Right lobe of liver (tissue), 6 donors: ENCODE data around the gene SNED1. TPM values are rescaled to one million over a fixed set of nuclear protein-coding genes. Genes with fewer than 3 reads are reported as not detected.

ENCODE experiments used
- ATAC-seq, 4 donors: fragments of 200-7000 bp; cut with Tn5 transposase; one replicate each; pipeline ENCODE4 v1.9.1; 2020; ENCODE audit warnings: mild to moderate bottlenecking in 4 of 4, moderate library complexity in 4 of 4
- DNase-seq, 3 donors: peaks; one replicate each; pipeline ENCODE4 v3.0.0-alpha.2; 2020
- H3K27ac ChIP-seq, 3 donors: fragments of 200-600 bp; one replicate each; pipeline ENCODE4 v1.8.0; 2022
- H3K27me3 ChIP-seq, 2 donors: fragments of 200-600 bp; one replicate each; pipeline ENCODE4 v1.8.0; 2022
- H3K36me3 ChIP-seq, 4 donors: fragments of 200-600 bp; sonication (generic) in 1 of 4; one replicate each; pipeline versions ENCODE4 v1.5.1 to v1.8.0; 2017 to 2022; ENCODE audit warnings: control low read depth in 1 of 4
- H3K4me1 ChIP-seq, 4 donors: fragments of 200-600 bp; sonication (generic) in 1 of 4; one replicate each; pipeline versions ENCODE4 v1.5.1 to v1.8.0; 2017 to 2022; ENCODE audit warnings: control low read depth in 1 of 4
- H3K4me3 ChIP-seq, 3 donors: fragments of 200-600 bp; one replicate each; pipeline ENCODE4 v1.8.0; 2022
- H3K9me3 ChIP-seq, 4 donors: fragments of 200-600 bp; sonication (generic) in 1 of 4; one replicate each; pipeline versions ENCODE4 v1.5.1 to v1.8.0; 2017 to 2022; ENCODE audit warnings: control low read depth in 1 of 4
- CTCF ChIP-seq, 4 donors: fragments of 200-600 bp in 3 of 4; fragments of 450-650 bp in 1 of 4; IDR thresholded peaks; one replicate each; pipeline versions ENCODE4 v1.5.1 to v1.8.0; 2016 to 2022; ENCODE audit warnings: antibody characterized with exemption in 4 of 4, mild to moderate bottlenecking in 2 of 4
- POLR2A ChIP-seq: fragments of 450-650 bp; IDR thresholded peaks from one replicate; pipeline ENCODE4 v1.6.1; 2017; ENCODE audit warnings: antibody characterized with exemption, mild to moderate bottlenecking
- WGBS: methylation state at CpG from one replicate; pipeline ENCODE4 v1.1.6; 2018; ENCODE audit warnings: low coverage, low lambda C conversion rate; ENCODE audit not compliant: insufficient coverage; ENCODE audit errors: missing lambda C conversion rate; 5-methylcytosine and 5-hydroxymethylcytosine counted together
- intact Hi-C, 2 donors: fragments of 100-400 bp; cut with DNase I; formaldehyde crosslinking; loops; one replicate each; pipeline versions ENCODE4 v1.11.2 to v1.14.1; 2022
- total RNA-seq, 6 experiments: library from RNA; depleted of rRNA in 2 of 6; stranded (reverse); fragments of >200 nt in 2 of 6; fragmentation: NEBNext Ultra II Directional in 3 of 6; extraction: Animal tissue kit (Norgen Biotek cat#: 25700) in 3 of 6; gene quantifications; one replicate each; pipeline versions ENCODE4 v1.1.0 to v1.2.4, GENCODE V29; 2016 to 2023
- donor health status: DM: no; HTN: yes; CAD: no.
- donor health status: DM: no; HTN: no; CAD: no.
- donor health status: DM: no; HTN: no; CAD: no.
- donor health status: DM: no; HTN: yes; CAD: no.
- donor health status: DM: no; HTN: yes; CAD: no.

SNED1 gene
- total RNA-seq, 6 experiments from 2014 or later, result 7.4 to 27.8 (median 13.2) TPM

- Histone ChIP-seq H3K36me3 (no peaks in the 10 kb centered on the region), H3K9me3 (no peaks in the 10 kb centered on the region), H3K27ac (no peak overlapping the region), H3K4me1 (peaks cover 0 to 4% (median 0%) of the 10 kb centered on the region in 4 donors), H3K4me3 (no peak overlapping the region), H3K27me3 (no peaks in the 10 kb centered on the region)
- TF ChIP-seq POLR2A, result no peak
- no peak for TF ChIP-seq CTCF (IDR thresholded peaks at IDR 0.05)
- ATAC-seq (peak; percentile 80 to 90 (median 84)), DNase-seq (peak in 2 of 3 donors; percentile 50 to 74)
- whole genome bisulfite sequencing, result 36% methylated on average over 9 of the region's 9 CpGs
- intact Hi-C loops, result no loop called here
Measured at GRCh38 chr2:241135737-241136136, 137.3 kb downstream of the SNED1 start.

GRCh38 chr2:241136191-241136590 lies 137.8 kb downstream of the SNED1 start:
- no peaks in the 10 kb centered on the region for H3K36me3 ChIP-seq
- 79% methylated on average over 5 of the region's 8 CpGs for WGBS
- TF ChIP-seq CTCF (IDR thresholded peaks at IDR 0.05), result no peak
- no peak for TF ChIP-seq POLR2A
- H3K27me3 ChIP-seq, result no peaks in the 10 kb centered on the region
- intact Hi-C loops, result no loop called here
- DNase-seq, result no peak
- no peak for ATAC-seq
- H3K9me3 ChIP-seq, result no peaks in the 10 kb centered on the region
- no peak overlapping the region for H3K4me3 ChIP-seq
- H3K27ac ChIP-seq, result no peak overlapping the region
- peaks cover 0 to 4% (median 0%) of the 10 kb centered on the region in 4 donors for H3K4me1 ChIP-seq

GRCh38 chr2:241136661-241137260 lies 138.3 kb downstream of the SNED1 start:
- no peak for DNase-seq
- TF ChIP-seq CTCF (IDR thresholded peaks at IDR 0.05) (no peak), POLR2A (no peak)

DNA sequence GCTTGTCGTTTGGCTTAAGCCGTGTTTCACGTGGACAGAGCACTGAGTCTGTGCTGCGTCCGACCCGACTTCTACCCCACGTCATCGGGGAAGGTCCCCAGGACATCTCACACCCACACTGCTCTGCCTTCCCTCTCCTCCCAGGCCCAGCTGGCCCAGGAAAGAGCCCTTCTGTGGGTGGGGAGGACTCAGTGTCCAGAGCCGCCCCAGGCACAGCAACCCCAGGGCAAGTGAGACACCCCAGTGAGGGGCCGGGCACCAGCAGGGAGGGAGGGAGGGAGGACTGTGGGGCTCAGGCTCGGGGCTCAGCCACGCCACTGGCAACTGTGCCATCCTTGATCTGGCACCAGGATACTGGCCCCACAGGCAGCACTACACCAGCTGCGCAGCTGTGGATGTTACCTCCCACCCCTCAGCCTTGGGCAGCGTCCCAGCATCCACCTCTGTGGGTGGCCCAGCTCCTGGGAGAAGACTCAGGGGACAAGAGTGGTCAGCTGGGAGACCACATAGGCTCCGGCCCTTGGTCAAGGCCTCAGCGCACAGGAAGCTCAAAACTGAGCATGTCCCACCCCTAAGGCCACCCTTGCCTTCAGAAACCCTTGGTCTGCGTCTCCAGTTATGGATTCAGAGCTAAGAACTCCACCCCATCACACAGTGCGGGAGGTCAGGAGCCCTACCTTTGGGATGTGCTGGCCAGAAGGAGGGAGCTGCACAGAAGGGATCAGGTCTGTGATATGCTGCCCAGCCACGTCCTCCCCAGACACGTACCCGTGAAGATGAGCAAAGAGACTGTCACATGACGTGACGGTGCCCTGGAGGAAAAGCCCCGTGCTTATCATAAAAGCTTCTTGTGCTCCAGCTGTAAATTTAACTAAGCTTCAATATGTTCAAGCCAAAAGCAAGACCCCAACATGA lies 139.1 kb downstream of the SNED1 start:
- H3K4me3 ChIP-seq, result no peak overlapping the region
- H3K36me3 ChIP-seq, result no peaks in the 10 kb centered on the region
- H3K27me3 ChIP-seq, result no peaks in the 10 kb centered on the region
- H3K4me1 ChIP-seq, result peaks cover 0 to 4% (median 0%) of the 10 kb centered on the region in 4 donors
- DNase-seq, result no peak
- TF ChIP-seq CTCF (IDR thresholded peaks at IDR 0.05) (no peak), POLR2A (no peak)
- H3K9me3 ChIP-seq, result no peaks in the 10 kb centered on the region
- intact Hi-C loops, result no loop called here
- no peak overlapping the region for H3K27ac ChIP-seq
- no peak for ATAC-seq
- WGBS, result 88% methylated on average over 10 of the region's 24 CpGs

More at GRCh38 chr2:241136661-241137260, 138.3 kb downstream of the SNED1 start:
- no peak for ATAC-seq
- no peaks in the 10 kb centered on the region for H3K27me3 ChIP-seq
- intact Hi-C loops, result no loop called here
- H3K4me1 ChIP-seq, result peaks cover 0 to 4% (median 0%) of the 10 kb centered on the region in 4 donors
- WGBS, result 100% methylated on average over 3 of the region's 25 CpGs
- H3K36me3 ChIP-seq, result no peaks in the 10 kb centered on the region
- H3K4me3 ChIP-seq, result no peak overlapping the region
- no peak overlapping the region for H3K27ac ChIP-seq
- no peaks in the 10 kb centered on the region for H3K9me3 ChIP-seq
